Keratinocyte (primary cell): ENCODE data around the gene PLXNA2. TPM values are rescaled to one million over a fixed set of nuclear protein-coding genes. Genes with fewer than 3 reads are reported as not detected.

Source experiments
- DNase-seq: peaks from one replicate; pipeline ENCODE4 v3.0.0-alpha.2; 2011; ENCODE audit warnings: low read depth, missing footprints, low spot score
- FAIRE-seq: peaks from 2 replicates; lab custom pipeline; 2011; peaks lifted over from hg19 to GRCh38; lab: Jason Lieb, UNC
- H2AFZ ChIP-seq: 2 replicates; pipeline ENCODE4 v1.6.0; 2012; ENCODE audit warnings: low read length, control low read depth, inconsistent platforms; ENCODE audit not compliant: control insufficient read depth
- H3K27ac ChIP-seq: 2 replicates; pipeline ENCODE4 v1.5.1; 2011; ENCODE audit warnings: low read length; ENCODE audit not compliant: control insufficient read depth, insufficient read depth
- H3K27me3 ChIP-seq: 3 replicates; pipeline ENCODE4 v1.6.0; 2011; ENCODE audit warnings: low read length; ENCODE audit not compliant: control insufficient read depth, insufficient read depth; ENCODE audit errors: extremely low read depth
- H3K36me3 ChIP-seq, 2 experiments: 2 replicates in 1 of 2; 3 replicates in 1 of 2; pipeline ENCODE4 v1.5.1; 2011; ENCODE audit warnings: low read length in 2 of 2, mild to moderate bottlenecking in 1 of 2; ENCODE audit not compliant: control insufficient read depth in 2 of 2, insufficient read depth in 2 of 2; ENCODE audit errors: extremely low read depth in 1 of 2
- H3K4me1 ChIP-seq: 3 replicates; pipeline ENCODE4 v1.5.1; 2011; ENCODE audit warnings: low read length; ENCODE audit not compliant: control insufficient read depth, insufficient read depth; ENCODE audit errors: extremely low read depth
- H3K4me2 ChIP-seq: 3 replicates; pipeline ENCODE4 v1.6.0; 2011; ENCODE audit warnings: low read depth, low read length; ENCODE audit not compliant: control insufficient read depth, insufficient read depth; ENCODE audit errors: extremely low read depth
- H3K4me3 ChIP-seq, 3 experiments: fragments of 200-600 bp in 1 of 3; sonication (generic) in 1 of 3; 2 replicates in 2 of 3; 3 replicates in 1 of 3; pipeline ENCODE4 v1.5.1; 2011 to 2016; ENCODE audit warnings: low read length in 3 of 3, mild to moderate bottlenecking in 3 of 3, control low read depth in 2 of 3, inconsistent platforms in 1 of 3, low read depth in 1 of 3, mixed read lengths in 1 of 3, mixed run types in 1 of 3, moderate library complexity in 1 of 3; ENCODE audit not compliant: control insufficient read depth in 2 of 3, insufficient read depth in 2 of 3; ENCODE audit errors: extremely low read depth in 1 of 3
- H3K79me2 ChIP-seq: 2 replicates; pipeline ENCODE4 v1.6.0; 2012; ENCODE audit warnings: low read length; ENCODE audit not compliant: control insufficient read depth, insufficient read depth
- H3K9ac ChIP-seq: 3 replicates; pipeline ENCODE4 v1.6.0; 2011; ENCODE audit warnings: low read length; ENCODE audit not compliant: control insufficient read depth, insufficient read depth; ENCODE audit errors: extremely low read depth
- H3K9me1 ChIP-seq: 3 replicates; pipeline ENCODE4 v1.6.0; 2011; ENCODE audit warnings: low read length; ENCODE audit not compliant: control insufficient read depth, insufficient read depth; ENCODE audit errors: extremely low read depth
- H3K9me3 ChIP-seq: 2 replicates; pipeline ENCODE4 v1.5.1; 2012; ENCODE audit warnings: low read depth, low read length; ENCODE audit not compliant: control insufficient read depth
- H4K20me1 ChIP-seq: 3 replicates; pipeline ENCODE4 v1.6.0; 2011; ENCODE audit warnings: low read length; ENCODE audit not compliant: control insufficient read depth, insufficient read depth; ENCODE audit errors: extremely low read depth
- CTCF ChIP-seq, 3 experiments: IDR thresholded peaks in 1 of 3; conservative IDR thresholded peaks in 1 of 3; optimal IDR thresholded peaks in 1 of 3; 2 replicates in 2 of 3; 3 replicates in 1 of 3; pipeline versions ENCODE3 to v1.5.1; 2011; ENCODE audit warnings: low read length in 3 of 3, mild to moderate bottlenecking in 3 of 3, moderate library complexity in 2 of 3, control low read depth in 1 of 3, inconsistent platforms in 1 of 3; ENCODE audit not compliant: insufficient read depth in 2 of 3; ENCODE audit errors: extremely low read depth in 1 of 3
- EZH2 ChIP-seq: IDR thresholded peaks from one replicate; pipeline ENCODE4 v1.6.1; 2012; ENCODE audit warnings: inconsistent platforms, mild to moderate bottlenecking, low read length, moderate library complexity
- dilution Hi-C: fragments of 300-500 bp; cut with MboI; formaldehyde crosslinking; loops from one replicate; pipeline ENCODE4 v1.7.0; 2020; ENCODE audit warnings: low sequenced_read_pairs; ENCODE audit not compliant: extremely low pct_ligation_motif_present
- polyA plus RNA-seq, 5 experiments: library from polyadenylated mRNA; depleted of rRNA in 3 of 5; stranded (reverse) in 3 of 5; stranded (forward) in 1 of 5; unstranded in 1 of 5; fragments of >200 nt; gene quantifications; 1 replicate in 1 of 5; 2 replicates in 3 of 5; 3 replicates in 1 of 5; pipeline versions ENCODE4 v1.2.1 to v1.2.3, GENCODE V29; 2011 to 2012; ENCODE audit warnings: missing spikeins in 2 of 5, low read depth in 1 of 5, low replicate concordance in 1 of 5

Gene PLXNA2
- polyA plus RNA-seq, 1 donor (not counting 4 experiments of a cell fraction or from before 2014, with no cell fraction given): 6.7 TPM

DNA sequence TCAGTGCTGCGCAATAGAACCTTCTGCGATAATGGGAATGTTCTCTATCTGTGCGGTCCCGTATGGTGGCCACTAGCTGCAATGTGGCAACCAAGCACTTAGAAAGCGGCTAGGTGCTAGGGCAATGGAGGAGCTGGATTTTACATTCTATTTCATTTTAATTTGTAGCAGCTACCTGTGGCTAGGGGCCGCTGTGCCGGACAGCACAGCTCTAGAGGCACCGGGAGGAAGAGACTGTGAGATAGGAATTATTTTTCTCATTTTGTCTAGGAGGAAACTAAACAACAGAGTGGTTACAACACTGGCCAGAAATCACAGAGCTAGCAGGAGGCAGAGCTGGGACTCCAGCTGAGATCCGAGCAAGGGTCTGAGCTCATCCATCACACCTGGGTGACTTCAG lies 202.7 kb downstream of the PLXNA2 start:
- H4K20me1 ChIP-seq: no peaks in the 10 kb centered on the region
- H3K4me1 ChIP-seq: peaks cover 5% of the 10 kb centered on the region
- FAIRE-seq (no peak), DNase-seq (no peak)
- H3K27ac ChIP-seq: no peak overlapping the region
- no peak overlapping the region for H3K9ac ChIP-seq
- dilution Hi-C loops: no loop called here
- no peaks in the 10 kb centered on the region for H3K79me2 ChIP-seq
- peaks cover 39 to 55% of the 10 kb centered on the region in 2 experiments for H3K36me3 ChIP-seq
- no peak overlapping the region for H3K4me3 ChIP-seq
- H3K4me2 ChIP-seq: no peak overlapping the region
- TF ChIP-seq CTCF (optimal IDR thresholded peaks at IDR 0.05 in 1 of 3, IDR thresholded peaks at IDR 0.05 in 1 of 3, conservative IDR thresholded peaks at IDR 0.05 in 1 of 3; ENCODE audit: extremely low read depth in 1 of 3, insufficient read depth in 2 of 3, low read length in 3 of 3): no peak
- no peak for TF ChIP-seq EZH2
- no peak overlapping the region for H2AFZ ChIP-seq
- H3K9me3 ChIP-seq: no peaks in the 10 kb centered on the region
- no peaks in the 10 kb centered on the region for H3K27me3 ChIP-seq
- no peaks in the 10 kb centered on the region for H3K9me1 ChIP-seq

DNA sequence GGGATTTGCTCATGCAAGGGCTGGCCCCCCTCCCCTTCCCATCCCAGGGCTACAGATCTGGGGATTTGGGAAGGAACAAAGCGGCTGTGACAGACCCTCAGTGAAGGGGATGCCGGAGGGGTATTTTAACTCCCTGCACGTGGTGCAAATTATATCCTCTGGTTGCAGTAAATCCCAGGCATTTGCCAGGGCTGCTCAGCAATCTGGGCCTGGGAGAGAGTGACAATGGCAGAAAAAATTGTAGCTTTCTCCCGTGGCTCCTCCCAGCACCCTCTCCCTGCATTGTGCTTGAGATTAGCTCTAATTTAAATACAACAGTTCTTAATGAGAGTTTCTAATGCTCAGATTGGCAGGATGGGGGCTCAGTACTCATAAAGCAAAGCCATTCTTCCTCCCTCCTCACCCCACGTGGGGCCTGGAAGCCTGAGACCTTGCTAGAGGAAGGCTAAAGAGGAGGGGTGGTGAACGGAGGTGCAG lies 203.3 kb downstream of the PLXNA2 start:
- no peak overlapping the region for H3K9ac ChIP-seq
- H3K4me1 ChIP-seq: no peaks in the 10 kb centered on the region
- H3K27me3 ChIP-seq: no peaks in the 10 kb centered on the region
- DNase-seq: no peak
- dilution Hi-C loops: no loop called here
- no peaks in the 10 kb centered on the region for H4K20me1 ChIP-seq
- no peaks in the 10 kb centered on the region for H3K9me1 ChIP-seq
- H3K27ac ChIP-seq: no peak overlapping the region
- TF ChIP-seq EZH2: no peak
- TF ChIP-seq CTCF (optimal IDR thresholded peaks at IDR 0.05 in 1 of 3, IDR thresholded peaks at IDR 0.05 in 1 of 3, conservative IDR thresholded peaks at IDR 0.05 in 1 of 3; ENCODE audit: extremely low read depth in 1 of 3, insufficient read depth in 2 of 3, low read length in 3 of 3): no peak
- H3K4me3 ChIP-seq: no peak overlapping the region
- H3K4me2 ChIP-seq: no peak overlapping the region
- FAIRE-seq: no peak
- peaks cover 39 to 55% of the 10 kb centered on the region in 2 experiments for H3K36me3 ChIP-seq
- no peak overlapping the region for H2AFZ ChIP-seq
- no peaks in the 10 kb centered on the region for H3K79me2 ChIP-seq
- H3K9me3 ChIP-seq: no peaks in the 10 kb centered on the region
